ENCODE data around the gene EPYC.

EPYC gene

DNA sequence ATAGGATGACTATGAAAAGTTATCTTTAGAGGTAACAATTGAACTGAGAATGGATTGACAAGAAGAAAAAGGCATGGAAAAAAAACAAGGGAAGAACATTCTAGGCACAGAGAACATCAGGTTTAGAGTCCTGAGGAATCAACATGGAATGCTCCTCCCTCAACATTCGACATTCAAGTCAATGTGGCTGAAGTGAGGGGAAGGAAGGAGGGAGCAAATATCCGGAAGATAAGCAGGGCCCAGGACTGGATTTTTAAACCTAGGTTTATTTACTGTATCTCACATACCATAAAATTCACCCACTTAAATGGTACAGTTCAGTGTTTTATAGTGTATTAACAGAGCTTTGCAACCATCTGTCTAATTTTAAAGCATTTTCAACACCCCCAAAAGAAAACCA, 40.2 kb downstream of the EPYC start:
- no peak for TF ChIP-seq CTCF (IDR thresholded peaks at IDR 0.05; ENCODE audit: low read depth, low read length)
- DNase-seq (ENCODE audit: low read depth, low spot score), result no peak
- H3K4me3 ChIP-seq (ENCODE audit: low read depth, low read length), result no peak overlapping the region
- in situ Hi-C loops (cut with HindIII; ENCODE audit: low sequenced_read_pairs), result no loop called here

GRCh38 chr12:90963946-90964345, 40.8 kb downstream of the EPYC start:
- no peak for DNase-seq (ENCODE audit: low read depth, low spot score)
- no peak overlapping the region for H3K4me3 ChIP-seq (ENCODE audit: low read depth, low read length)
- in situ Hi-C loops (cut with HindIII; ENCODE audit: low sequenced_read_pairs), result no loop called here
- TF ChIP-seq CTCF (IDR thresholded peaks at IDR 0.05; ENCODE audit: low read depth, low read length), result no peak

DNA sequence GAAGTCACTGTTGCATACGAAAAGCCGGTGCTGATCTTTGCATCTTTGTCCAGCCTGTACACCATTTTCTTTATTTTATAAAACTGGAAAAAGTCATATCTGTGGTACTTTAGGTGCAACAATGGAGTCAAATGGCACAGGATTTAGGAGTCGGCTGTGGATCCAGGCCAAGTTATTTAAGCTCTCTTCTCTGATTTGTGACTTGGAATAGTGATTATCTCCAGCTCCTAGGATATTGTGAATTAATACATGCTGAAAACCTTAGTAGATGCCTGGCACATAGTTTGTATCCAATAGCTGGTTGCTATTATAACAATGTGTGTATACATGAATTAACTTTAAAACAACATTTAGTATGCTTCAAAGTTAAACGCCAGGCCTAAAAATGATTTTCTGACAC, 43.6 kb downstream of the EPYC start:
- TF ChIP-seq CTCF (IDR thresholded peaks at IDR 0.05; ENCODE audit: low read depth, low read length), result no peak
- no peak for DNase-seq (ENCODE audit: low read depth, low spot score)
- no peak overlapping the region for H3K4me3 ChIP-seq (ENCODE audit: low read depth, low read length)
- in situ Hi-C loops (cut with HindIII; ENCODE audit: low sequenced_read_pairs), result no loop called here

DNA sequence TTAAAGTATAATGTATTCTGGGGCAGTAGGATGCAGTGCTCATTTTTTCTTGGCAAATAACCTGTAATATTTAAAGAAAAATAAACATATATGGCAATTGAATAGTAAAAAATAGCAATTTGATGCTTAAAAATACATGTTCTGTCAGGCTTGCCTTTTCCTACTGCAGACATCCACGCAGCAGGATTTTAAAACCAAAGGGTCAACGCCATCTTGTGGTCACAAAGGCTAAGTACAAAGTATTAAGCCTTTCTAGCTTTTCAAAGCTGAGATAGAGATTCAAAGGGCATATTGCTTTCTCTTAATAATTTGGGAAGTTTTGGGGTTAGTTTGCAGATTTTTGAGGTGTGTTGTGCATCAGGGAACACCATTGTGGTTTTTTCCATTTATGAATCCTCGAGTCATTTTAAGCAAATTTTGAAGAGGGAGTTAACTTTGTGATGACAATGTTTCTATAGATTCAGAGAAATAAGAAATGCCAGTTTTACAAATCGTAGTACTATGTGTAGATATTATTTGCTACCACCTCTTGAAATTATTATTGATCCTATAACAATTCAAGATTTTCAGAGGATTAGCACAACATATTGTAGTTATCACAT, 45.1 kb downstream of the EPYC start:
- in situ Hi-C loops (cut with HindIII; ENCODE audit: low sequenced_read_pairs), result no loop called here
- peak; percentile 78 for TF ChIP-seq CTCF (IDR thresholded peaks at IDR 0.05; ENCODE audit: low read depth, low read length)
- H3K4me3 ChIP-seq (ENCODE audit: low read depth, low read length), result no peak overlapping the region
- peak; percentile 58 for DNase-seq (ENCODE audit: low read depth, low spot score)

GRCh38 chr12:90959032-90959431, 45.7 kb downstream of the EPYC start:
- H3K4me3 ChIP-seq (ENCODE audit: low read depth, low read length), result no peak overlapping the region
- DNase-seq (ENCODE audit: low read depth, low spot score), result no peak
- TF ChIP-seq CTCF (IDR thresholded peaks at IDR 0.05; ENCODE audit: low read depth, low read length), result peak; percentile 9
- in situ Hi-C loops (cut with HindIII; ENCODE audit: low sequenced_read_pairs), result no loop called here

GRCh38 chr12:90958347-90958746, 46.4 kb downstream of the EPYC start:
- H3K4me3 ChIP-seq (ENCODE audit: low read depth, low read length), result no peak overlapping the region
- no peak for DNase-seq (ENCODE audit: low read depth, low spot score)
- no peak for TF ChIP-seq CTCF (IDR thresholded peaks at IDR 0.05; ENCODE audit: low read depth, low read length)
- in situ Hi-C loops (cut with HindIII; ENCODE audit: low sequenced_read_pairs), result no loop called here

GRCh38 chr12:90954921-90955320, 49.9 kb downstream of the EPYC start, which contains the start of gene CCER1:
Gene CCER1 (minus strand): TSS chr12:90955176. CDS start chr12:90954742, 434 bp downstream.
- no peak for TF ChIP-seq CTCF (IDR thresholded peaks at IDR 0.05; ENCODE audit: low read depth, low read length)
- in situ Hi-C loops (cut with HindIII; ENCODE audit: low sequenced_read_pairs), result no loop called here
- no peak for DNase-seq (ENCODE audit: low read depth, low spot score)
- no peak within 1 kb of the TSS for H3K4me3 ChIP-seq (ENCODE audit: low read depth, low read length)
